Non-pigmented ciliary epithelial cell (primary cell): ENCODE results near the gene CBX2.
"Not testable (repeated sequence)": the region's sequence is repeated elsewhere in the genome, so short reads cannot be mapped to it uniquely, and the experiment has no call there.

Experiments
- DNase-seq: peaks from one replicate; pipeline ENCODE4 v3.0.0-alpha.2; 2010; ENCODE audit warnings: low read depth

The CBX2 gene

GRCh38 chr17:79769570-79770506 lies 8.1 kb upstream of the CBX2 start:
- DNase-seq, result no peak

GRCh38 chr17:79771276-79771675 lies 6.7 kb upstream of the CBX2 start:
- DNase-seq, result no peak

GRCh38 chr17:79772726-79773125 lies 5.2 kb upstream of the CBX2 start:
- not testable (repeated sequence) for DNase-seq

GRCh38 chr17:79774561-79774975 lies 3.4 kb upstream of the CBX2 start:
- no peak for DNase-seq

GRCh38 chr17:79775632-79776031 lies 2.3 kb upstream of the CBX2 start:
- no peak for DNase-seq

GRCh38 chr17:79776376-79777119 lies 1.4 kb upstream of the CBX2 start:
- DNase-seq, result no peak

DNA sequence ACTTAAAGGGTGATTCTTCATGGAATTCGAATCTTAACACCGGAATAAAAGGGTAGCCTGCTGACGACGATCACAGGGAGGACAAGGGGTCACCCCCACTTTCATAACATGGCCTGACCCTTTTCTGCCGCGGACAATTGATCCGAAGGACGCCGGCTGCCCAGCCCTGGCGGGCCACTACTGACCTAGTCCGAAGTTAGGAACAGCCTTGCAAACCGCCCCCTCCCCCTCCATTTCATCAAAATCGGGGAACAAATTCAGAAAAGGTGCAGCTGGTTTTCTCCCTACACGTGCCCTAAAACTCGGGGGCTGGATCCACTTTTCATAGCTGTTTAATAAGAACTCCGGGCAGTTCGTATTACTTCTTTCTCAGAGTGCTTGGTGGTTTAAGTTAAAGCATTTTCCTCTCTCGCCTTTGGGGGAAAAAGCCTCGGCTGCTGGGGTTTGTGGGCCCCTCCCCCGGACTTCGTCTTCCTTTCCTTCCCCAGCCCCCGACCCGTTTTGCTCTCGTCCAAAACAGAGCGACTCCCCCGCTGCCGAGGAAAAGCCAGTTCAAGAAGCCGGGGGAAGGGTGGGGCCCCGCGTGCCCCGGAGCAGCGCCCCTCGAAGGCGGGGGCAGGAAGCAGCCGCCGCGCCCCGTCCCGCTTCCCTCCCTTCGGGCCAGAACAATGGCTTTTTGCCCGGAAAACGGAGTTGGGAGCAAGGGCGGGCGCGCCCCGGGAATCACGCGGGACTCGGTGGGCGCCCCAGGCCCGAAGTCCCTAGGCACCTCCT lies 641 bp upstream of the CBX2 start:
- no peak for DNase-seq

GRCh38 chr17:79778504-79779083 lies 646 bp downstream of the CBX2 start:
- no peak for DNase-seq

GRCh38 chr17:79779084-79779529 lies 1.2 kb downstream of the CBX2 start:
- no peak for DNase-seq

DNA sequence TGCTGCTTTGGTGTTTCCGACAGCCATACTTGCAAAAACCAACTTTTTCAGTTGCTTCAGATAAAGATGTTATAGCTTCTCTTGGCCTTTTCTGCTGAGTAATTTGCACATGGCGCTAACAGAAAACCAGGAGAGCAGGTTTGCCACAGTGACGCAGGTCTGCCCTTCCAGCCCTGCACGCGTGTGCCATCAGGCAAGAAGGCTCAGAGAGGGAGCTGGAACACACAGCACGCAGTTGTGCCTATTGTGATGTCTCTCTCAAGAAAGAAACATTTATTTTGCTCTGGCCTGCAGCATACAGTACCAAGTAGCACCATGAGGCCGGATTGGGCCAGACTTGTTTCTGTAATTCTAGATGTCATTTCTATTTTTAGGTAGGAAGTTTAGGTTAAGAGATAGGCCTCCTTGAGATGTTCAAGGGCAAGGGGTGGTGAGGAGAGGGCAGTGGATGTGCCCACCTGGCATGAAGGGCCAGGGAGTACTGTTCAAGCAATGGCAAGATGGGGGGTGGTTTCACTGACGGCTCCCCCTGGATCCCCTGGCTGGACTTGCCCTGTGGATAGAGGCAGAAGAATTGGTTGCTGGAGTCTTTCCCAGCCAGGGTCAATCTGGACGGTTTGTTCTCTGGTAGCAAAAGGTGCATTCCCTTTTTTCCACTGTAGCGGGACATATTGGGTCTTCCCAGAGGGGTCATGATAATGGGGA lies 1.9 kb downstream of the CBX2 start:
- no peak for DNase-seq

GRCh38 chr17:79781012-79781650 lies 3.2 kb downstream of the CBX2 start:
- DNase-seq, result no peak

GRCh38 chr17:79781736-79782575 lies 4.0 kb downstream of the CBX2 start:
- DNase-seq, result no peak

- no peak for DNase-seq
Measured at GRCh38 chr17:79783891-79784290, 5.9 kb downstream of the CBX2 start.

GRCh38 chr17:79784353-79785016 lies 6.5 kb downstream of the CBX2 start:
- no peak for DNase-seq

- no peak for DNase-seq
Measured at GRCh38 chr17:79785017-79785899, 7.3 kb downstream of the CBX2 start.

GRCh38 chr17:79785900-79786810 lies 8.2 kb downstream of the CBX2 start:
- DNase-seq, result no peak
